ENCODE data around the gene TSPAN18. TPM values are rescaled to one million over a fixed set of nuclear protein-coding genes. Genes with fewer than 3 reads are reported as not detected.

Gene TSPAN18
- total RNA-seq, 2 experiments from 2014 or later = 7.5 to 8.7 TPM

GRCh38 chr11:44730775-44731174 lies 4.0 kb downstream of the TSPAN18 start:
- Mint-ChIP-seq H3K9me3 (ENCODE audit: insufficient read depth) (no peaks in the 10 kb centered on the region), H3K27ac (no peak overlapping the region), H3K4me1 (ENCODE audit: low read depth) (peaks cover 25% of the 10 kb centered on the region), H3K27me3 (ENCODE audit: low read depth) (peaks cover 39% of the 10 kb centered on the region), H3K36me3 (ENCODE audit: low read depth) (no peaks in the 10 kb centered on the region), H3K4me3 (no peak overlapping the region)
- no peak for DNase-seq
- CTCF ChIA-PET = no interaction called here
- POLR2A ChIA-PET = no interaction called here
- ATAC-seq = no peak

DNA sequence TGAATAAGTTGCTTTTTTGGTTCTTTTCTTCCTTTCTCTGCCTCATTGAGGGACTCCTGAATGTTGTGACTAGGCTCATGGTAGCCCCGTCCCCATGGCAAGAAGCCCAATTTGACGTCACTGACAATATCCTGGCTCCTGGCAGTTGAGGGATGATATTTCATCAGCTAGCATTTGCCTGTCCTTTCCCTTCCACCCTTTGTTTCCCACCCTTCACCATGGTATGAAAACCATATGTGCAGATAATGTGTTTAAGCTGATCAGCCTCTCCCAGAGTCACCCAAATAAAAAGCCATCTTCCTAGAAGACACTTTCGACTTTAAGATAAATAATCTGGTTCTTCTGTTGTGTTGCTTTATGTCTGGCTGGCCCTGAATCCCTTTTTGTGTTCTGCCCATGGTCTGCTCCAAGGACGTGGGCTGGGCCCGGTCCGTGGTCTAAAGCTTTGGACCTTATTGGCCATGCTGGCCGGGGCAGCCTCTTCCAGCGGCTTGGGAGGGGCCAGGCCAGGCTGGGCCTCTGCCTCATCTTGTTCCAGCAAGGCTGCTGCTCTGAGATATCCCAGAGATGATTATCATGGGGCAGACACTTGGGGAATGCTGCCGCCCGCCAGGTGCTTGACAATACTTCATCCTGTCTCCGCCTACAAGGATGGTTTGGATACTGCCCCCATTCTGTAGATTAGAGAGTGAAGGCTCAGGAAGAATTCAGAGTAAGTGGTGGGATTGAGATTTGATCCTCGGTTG lies 5.1 kb downstream of the TSPAN18 start:
- POLR2A ChIA-PET = no interaction called here
- peaks cover 20% of the 10 kb centered on the region for H3K4me1 Mint-ChIP-seq (ENCODE audit: low read depth)

GRCh38 chr11:44732564-44732963 lies 5.8 kb downstream of the TSPAN18 start:
- ATAC-seq = no peak
- ChIA-PET POLR2A (no interaction called here), CTCF (no interaction called here)
- no peak overlapping the region for H3K27ac Mint-ChIP-seq
- DNase-seq = no peak
- peaks cover 32% of the 10 kb centered on the region for H3K27me3 Mint-ChIP-seq (ENCODE audit: low read depth)
- no peaks in the 10 kb centered on the region for H3K36me3 Mint-ChIP-seq (ENCODE audit: low read depth)
- H3K9me3 Mint-ChIP-seq (ENCODE audit: insufficient read depth) = no peaks in the 10 kb centered on the region
- peaks cover 25% of the 10 kb centered on the region for H3K4me1 Mint-ChIP-seq (ENCODE audit: low read depth)
- H3K4me3 Mint-ChIP-seq = no peak overlapping the region

More for the DNA sequence above, 5.1 kb downstream of the TSPAN18 start:
- DNase-seq (no peak), ATAC-seq (no peak)
- H3K27ac Mint-ChIP-seq = no peak overlapping the region
- CTCF ChIA-PET = no interaction called here
- H3K27me3 Mint-ChIP-seq (ENCODE audit: low read depth) = peaks cover 32% of the 10 kb centered on the region
- H3K9me3 Mint-ChIP-seq (ENCODE audit: insufficient read depth) = no peaks in the 10 kb centered on the region
- no peak overlapping the region for H3K4me3 Mint-ChIP-seq
- H3K36me3 Mint-ChIP-seq (ENCODE audit: low read depth) = no peaks in the 10 kb centered on the region

- H3K36me3 Mint-ChIP-seq (ENCODE audit: low read depth) = no peaks in the 10 kb centered on the region
- ATAC-seq = no peak
- no peaks in the 10 kb centered on the region for H3K9me3 Mint-ChIP-seq (ENCODE audit: insufficient read depth)
- no peak for DNase-seq
- POLR2A ChIA-PET = no interaction called here
- no peak overlapping the region for H3K27ac Mint-ChIP-seq
- peaks cover 18% of the 10 kb centered on the region for H3K4me1 Mint-ChIP-seq (ENCODE audit: low read depth)
- peaks cover 20% of the 10 kb centered on the region for H3K27me3 Mint-ChIP-seq (ENCODE audit: low read depth)
- CTCF ChIA-PET = no interaction called here
- no peak overlapping the region for H3K4me3 Mint-ChIP-seq
Measured at GRCh38 chr11:44733877-44734276, 7.1 kb downstream of the TSPAN18 start.

- Mint-ChIP-seq H3K27ac (no peak overlapping the region), H3K27me3 (ENCODE audit: low read depth) (peaks cover 10% of the 10 kb centered on the region), H3K36me3 (ENCODE audit: low read depth) (no peaks in the 10 kb centered on the region), H3K4me1 (ENCODE audit: low read depth) (peaks cover 13% of the 10 kb centered on the region), H3K9me3 (ENCODE audit: insufficient read depth) (no peaks in the 10 kb centered on the region), H3K4me3 (no peak overlapping the region)
- ATAC-seq (no peak), DNase-seq (no peak)
- ChIA-PET CTCF (interaction anchor here (3.8 kb wide), 1 partner anchor 41 kb away, joined by 10 read pairs; no protein-coding TSS in a partner anchor), POLR2A (no interaction called here)
Measured at GRCh38 chr11:44734843-44735381, 8.2 kb downstream of the TSPAN18 start.

DNA sequence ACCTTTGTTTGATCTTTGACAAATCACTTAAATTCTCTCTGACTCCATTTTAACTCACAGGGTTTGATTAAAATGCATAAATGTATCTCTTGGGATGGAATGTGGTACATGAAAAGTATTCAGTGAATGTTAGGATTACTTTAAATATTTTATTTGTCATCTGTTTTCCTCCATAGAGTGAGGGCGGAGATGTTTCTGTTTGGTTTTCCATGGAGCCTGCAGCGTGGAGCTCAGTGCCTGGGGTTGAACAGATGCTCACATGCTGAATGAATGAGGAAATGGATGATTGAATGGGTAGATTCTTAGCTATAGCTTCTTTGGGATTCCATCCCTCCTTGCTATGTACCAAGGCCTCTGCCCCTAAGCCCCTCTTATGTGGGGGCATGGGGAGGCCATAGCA lies 10.0 kb downstream of the TSPAN18 start:
- Mint-ChIP-seq H3K4me1 (ENCODE audit: low read depth) (peaks cover 13% of the 10 kb centered on the region), H3K36me3 (ENCODE audit: low read depth) (no peaks in the 10 kb centered on the region), H3K9me3 (ENCODE audit: insufficient read depth) (no peaks in the 10 kb centered on the region), H3K4me3 (no peak overlapping the region), H3K27me3 (ENCODE audit: low read depth) (peaks cover 4% of the 10 kb centered on the region), H3K27ac (no peak overlapping the region)
- POLR2A ChIA-PET = no interaction called here
- ATAC-seq = no peak
- no peak for DNase-seq
- CTCF ChIA-PET = interaction anchor here (3.8 kb wide), 1 partner anchor 39 kb away, joined by 10 read pairs; no protein-coding TSS in a partner anchor

DNA sequence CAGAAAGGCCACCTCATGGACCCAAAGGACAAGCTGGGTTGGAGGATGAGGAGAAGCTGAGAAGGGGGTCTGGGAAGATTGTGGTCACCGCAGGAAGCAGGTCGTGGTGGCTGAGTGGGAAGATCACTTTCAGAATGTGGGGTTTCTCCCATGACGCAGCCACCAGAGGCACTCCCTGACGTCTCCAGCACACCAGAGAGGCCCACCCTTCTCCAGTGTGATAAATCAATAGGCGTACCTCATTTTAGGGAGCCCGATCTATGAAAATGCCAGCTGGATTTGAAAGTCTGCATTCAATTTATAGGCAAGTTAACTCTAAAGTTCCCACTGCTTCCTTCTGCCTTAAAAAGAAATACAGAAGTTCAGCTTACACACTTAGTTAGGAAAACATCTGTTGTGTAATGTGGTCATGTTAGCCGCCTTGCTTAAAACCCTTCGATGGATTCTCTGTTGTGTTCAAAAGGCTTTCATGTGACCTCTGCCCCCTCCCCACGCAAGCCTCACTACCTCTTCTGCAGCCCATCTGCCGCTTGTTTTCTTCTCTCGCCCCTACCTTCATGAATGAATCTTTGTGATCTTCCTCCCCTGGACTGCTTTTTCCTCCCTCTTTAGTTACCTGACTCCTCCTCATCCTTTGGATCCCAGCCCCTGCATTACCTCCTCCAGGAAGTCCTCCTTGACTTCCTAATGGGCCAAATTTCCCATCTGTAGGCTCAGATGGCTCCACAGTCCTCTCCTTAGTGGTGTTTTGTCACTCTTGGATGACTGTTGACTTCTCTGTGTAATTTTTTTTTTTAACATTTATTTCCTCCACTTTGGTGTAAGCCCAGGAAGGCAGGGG lies 10.7 kb downstream of the TSPAN18 start:
- H3K4me3 Mint-ChIP-seq = no peak overlapping the region
- H3K27me3 Mint-ChIP-seq (ENCODE audit: low read depth) = peaks cover 4% of the 10 kb centered on the region
- DNase-seq (no peak), ATAC-seq (no peak)
- ChIA-PET POLR2A (no interaction called here), CTCF (interaction anchor here (3.8 kb wide), 1 partner anchor 38 kb away, joined by 10 read pairs; no protein-coding TSS in a partner anchor)
- H3K9me3 Mint-ChIP-seq (ENCODE audit: insufficient read depth) = no peaks in the 10 kb centered on the region
- no peaks in the 10 kb centered on the region for H3K36me3 Mint-ChIP-seq (ENCODE audit: low read depth)
- no peak overlapping the region for H3K27ac Mint-ChIP-seq
- peaks cover 13% of the 10 kb centered on the region for H3K4me1 Mint-ChIP-seq (ENCODE audit: low read depth)

- H3K27me3 Mint-ChIP-seq (ENCODE audit: low read depth) = no peaks in the 10 kb centered on the region
- ChIA-PET CTCF (no interaction called here), POLR2A (no interaction called here)
- DNase-seq (no peak), ATAC-seq (no peak)
- no peaks in the 10 kb centered on the region for H3K36me3 Mint-ChIP-seq (ENCODE audit: low read depth)
- no peak overlapping the region for H3K4me3 Mint-ChIP-seq
- H3K9me3 Mint-ChIP-seq (ENCODE audit: insufficient read depth) = no peaks in the 10 kb centered on the region
- no peak overlapping the region for H3K27ac Mint-ChIP-seq
- H3K4me1 Mint-ChIP-seq (ENCODE audit: low read depth) = peaks cover 13% of the 10 kb centered on the region
Measured at GRCh38 chr11:44738791-44739190, 12.0 kb downstream of the TSPAN18 start.

DNA sequence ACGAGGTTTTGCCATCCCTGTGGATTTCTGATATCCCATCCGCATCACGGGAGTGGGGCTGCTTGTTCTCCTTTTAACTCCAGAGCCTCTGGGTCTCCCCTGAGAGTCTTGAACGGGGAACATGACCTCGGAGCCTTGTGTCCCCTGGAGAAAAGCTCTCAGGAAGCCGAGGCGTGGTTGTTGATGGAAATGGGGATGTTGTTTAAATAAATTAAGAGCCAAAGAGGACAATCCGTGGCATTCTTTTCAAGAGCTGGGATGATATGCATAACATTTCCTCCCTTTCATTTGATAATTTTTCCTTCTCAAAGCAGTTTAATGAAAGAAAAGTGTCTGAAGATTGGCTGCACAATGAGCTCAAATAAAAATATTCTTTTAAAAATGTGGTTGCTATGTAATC lies 14.2 kb downstream of the TSPAN18 start:
- POLR2A ChIA-PET = no interaction called here
- peaks cover 13% of the 10 kb centered on the region for H3K4me1 Mint-ChIP-seq (ENCODE audit: low read depth)
- no peak overlapping the region for H3K4me3 Mint-ChIP-seq
- no peaks in the 10 kb centered on the region for H3K9me3 Mint-ChIP-seq (ENCODE audit: insufficient read depth)
- DNase-seq = no peak
- no peak for ATAC-seq
- no peaks in the 10 kb centered on the region for H3K27me3 Mint-ChIP-seq (ENCODE audit: low read depth)
- CTCF ChIA-PET = interaction anchor here (1.0 to 1.4 kb wide), 2 partner anchors 34 to 35 kb away, joined by 3 read pairs; no protein-coding TSS in a partner anchor
- no peaks in the 10 kb centered on the region for H3K36me3 Mint-ChIP-seq (ENCODE audit: low read depth)
- H3K27ac Mint-ChIP-seq = no peak overlapping the region

GRCh38 chr11:44741976-44742375 lies 15.2 kb downstream of the TSPAN18 start:
- no peaks in the 10 kb centered on the region for H3K9me3 Mint-ChIP-seq (ENCODE audit: insufficient read depth)
- H3K27ac Mint-ChIP-seq = no peak overlapping the region
- ChIA-PET POLR2A (no interaction called here), CTCF (interaction anchor here (1.0 to 1.4 kb wide), 2 partner anchors 34 to 120 kb away, joined by 3 read pairs; no protein-coding TSS in a partner anchor)
- ATAC-seq (no peak), DNase-seq (no peak)
- H3K4me3 Mint-ChIP-seq = no peak overlapping the region
- no peaks in the 10 kb centered on the region for H3K36me3 Mint-ChIP-seq (ENCODE audit: low read depth)
- peaks cover 9% of the 10 kb centered on the region for H3K4me1 Mint-ChIP-seq (ENCODE audit: low read depth)
- no peaks in the 10 kb centered on the region for H3K27me3 Mint-ChIP-seq (ENCODE audit: low read depth)

GRCh38 chr11:44742508-44743246 lies 15.9 kb downstream of the TSPAN18 start:
- CTCF ChIA-PET = no interaction called here
- Mint-ChIP-seq H3K4me3 (no peak overlapping the region), H3K36me3 (ENCODE audit: low read depth) (no peaks in the 10 kb centered on the region), H3K4me1 (ENCODE audit: low read depth) (peaks cover 6% of the 10 kb centered on the region), H3K27me3 (ENCODE audit: low read depth) (no peaks in the 10 kb centered on the region), H3K9me3 (ENCODE audit: insufficient read depth) (no peaks in the 10 kb centered on the region), H3K27ac (no peak overlapping the region)
- DNase-seq (no peak), ATAC-seq (no peak)
- POLR2A ChIA-PET = no interaction called here

Measured in activated CD8-positive, alpha-beta T cell treated with anti-CD3 and anti-CD28 coated beads, Interleukin-2, amount 10 ng/mL, durations not matched to agents 7 days and 5 days (primary cell).